Esophagus squamous epithelium (tissue), 4 donors: Measurements from ENCODE around the gene GBE1.

ENCODE experiments used
- CTCF ChIP-seq, 6 experiments: fragments of 450-650 bp in 4 of 6; fragments of 200-600 bp in 2 of 6; sonication (generic) in 2 of 6; IDR thresholded peaks; one replicate each; pipeline ENCODE4 v1.5.1; 2016 to 2019; ENCODE audit warnings: antibody characterized with exemption in 6 of 6, mild to moderate bottlenecking in 4 of 6, moderate library complexity in 4 of 6
- POLR2A ChIP-seq, 4 donors: fragments of 450-650 bp; IDR thresholded peaks; one replicate each; pipeline ENCODE4 v1.6.1; 2017; ENCODE audit warnings: antibody characterized with exemption in 4 of 4, mild to moderate bottlenecking in 4 of 4, moderate library complexity in 3 of 4

GRCh38 chr3:81716870-81717509, 44.5 kb downstream of the GBE1 start:
- TF ChIP-seq CTCF (IDR thresholded peaks at IDR 0.05), result no peak
- TF ChIP-seq POLR2A (IDR thresholded peaks at IDR 0.05), result no peak
